H9 (cell line): Measurements from ENCODE around the gene CTIF. TPM values are rescaled to one million over a fixed set of nuclear protein-coding genes. Genes with fewer than 3 reads are reported as not detected.

ENCODE experiments used
- DNase-seq: peaks from one replicate; pipeline ENCODE4 v3.0.0-alpha.2; 2017
- H2AFZ ChIP-seq: one replicate; pipeline ENCODE4 v1.6.1; 2013; ENCODE audit warnings: mild to moderate bottlenecking, low read length, control low read depth, moderate library complexity
- H2AK5ac ChIP-seq: 2 replicates; pipeline ENCODE4 v1.6.1; 2013; ENCODE audit warnings: low read length, control low read depth, mixed read lengths; ENCODE audit not compliant: insufficient read length
- H2BK120ac ChIP-seq: one replicate; pipeline ENCODE4 v1.6.1; 2013; ENCODE audit warnings: low read depth, mild to moderate bottlenecking, low read length, control low read depth, inconsistent platforms; ENCODE audit not compliant: poor library complexity, severe bottlenecking
- H2BK12ac ChIP-seq: 2 replicates; pipeline ENCODE4 v1.6.1; 2013; ENCODE audit warnings: low read length, control low read depth, mixed read lengths, low read depth; ENCODE audit not compliant: insufficient read length
- H2BK15ac ChIP-seq: 2 replicates; pipeline ENCODE4 v1.6.1; 2013; ENCODE audit warnings: low read depth, low read length, control low read depth
- H2BK20ac ChIP-seq: one replicate; pipeline ENCODE4 v1.6.1; 2013; ENCODE audit warnings: low read depth, mild to moderate bottlenecking, low read length, control low read depth, inconsistent platforms; ENCODE audit not compliant: poor library complexity, severe bottlenecking
- H2BK5ac ChIP-seq: 2 replicates; pipeline ENCODE4 v1.6.1; 2013; ENCODE audit warnings: low read length, control low read depth, mixed read lengths; ENCODE audit not compliant: insufficient read length
- H3K14ac ChIP-seq: 2 replicates; pipeline ENCODE4 v1.6.1; 2013; ENCODE audit warnings: low read length, control low read depth; ENCODE audit not compliant: insufficient read depth
- H3K18ac ChIP-seq: 2 replicates; pipeline ENCODE4 v1.6.1; 2013; ENCODE audit warnings: low read depth, mild to moderate bottlenecking, mixed read lengths, low read length, control low read depth; ENCODE audit not compliant: insufficient read length
- H3K23ac ChIP-seq: 2 replicates; pipeline ENCODE4 v1.6.1; 2013; ENCODE audit warnings: low read length, control low read depth, mixed read lengths, low read depth; ENCODE audit not compliant: insufficient read length
- H3K23me2 ChIP-seq: 2 replicates; pipeline ENCODE4 v1.6.1; 2013; ENCODE audit warnings: low read depth, mild to moderate bottlenecking, mixed read lengths, low read length, control low read depth; ENCODE audit not compliant: insufficient read length, poor library complexity, severe bottlenecking
- H3K27ac ChIP-seq: 2 replicates; pipeline ENCODE4 v1.5.1; 2013; ENCODE audit warnings: low read length, control low read depth, mixed read lengths, low read depth; ENCODE audit not compliant: insufficient read length
- H3K27me3 ChIP-seq: 2 replicates; pipeline ENCODE4 v1.6.1; 2013; ENCODE audit warnings: low read length, control low read depth, inconsistent platforms; ENCODE audit not compliant: insufficient read depth
- H3K4ac ChIP-seq: 2 replicates; pipeline ENCODE4 v1.6.1; 2013; ENCODE audit warnings: low read depth, mild to moderate bottlenecking, control low read depth, inconsistent platforms, low read length, moderate library complexity
- H3K4me1 ChIP-seq: 2 replicates; pipeline ENCODE4 v1.6.1; 2013; ENCODE audit warnings: low read length, control low read depth, inconsistent platforms; ENCODE audit not compliant: insufficient read depth
- H3K4me2 ChIP-seq: 2 replicates; pipeline ENCODE4 v1.6.1; 2013; ENCODE audit warnings: low read length, control low read depth, mixed read lengths; ENCODE audit not compliant: insufficient read length, insufficient read depth
- H3K56ac ChIP-seq: 2 replicates; pipeline ENCODE4 v1.6.1; 2013; ENCODE audit warnings: low read depth, mild to moderate bottlenecking, mixed read lengths, low read length, control low read depth; ENCODE audit not compliant: insufficient read length
- H3K79me1 ChIP-seq: 2 replicates; pipeline ENCODE4 v1.6.1; 2013; ENCODE audit warnings: low read depth, mild to moderate bottlenecking, moderate library complexity, low read length, control low read depth, inconsistent platforms; ENCODE audit not compliant: insufficient read depth, poor library complexity, severe bottlenecking
- H3K79me2 ChIP-seq: 2 replicates; pipeline ENCODE4 v1.6.1; 2013; ENCODE audit warnings: low read length, control low read depth, inconsistent platforms; ENCODE audit not compliant: insufficient read depth
- H3K9ac ChIP-seq: 2 replicates; pipeline ENCODE4 v1.6.1; 2013; ENCODE audit warnings: low read length, control low read depth, mixed read lengths; ENCODE audit not compliant: insufficient read length; ENCODE audit errors: extremely low read depth
- H3K9me3 ChIP-seq: one replicate; pipeline ENCODE4 v1.6.1; 2013; ENCODE audit warnings: low read depth, low read length, inconsistent platforms; ENCODE audit not compliant: control insufficient read depth
- H3T11ph ChIP-seq: one replicate; pipeline ENCODE4 v1.6.1; 2013; ENCODE audit warnings: mild to moderate bottlenecking, low read length, control low read depth, inconsistent platforms
- H4K20me1 ChIP-seq: one replicate; pipeline ENCODE4 v1.6.1; 2013; ENCODE audit not compliant: control insufficient read depth, insufficient read length, insufficient read depth
- H4K5ac ChIP-seq: 2 replicates; pipeline ENCODE4 v1.6.1; 2013; ENCODE audit warnings: low read depth, mild to moderate bottlenecking, mixed read lengths, low read length, control low read depth; ENCODE audit not compliant: insufficient read length
- H4K8ac ChIP-seq: replicated peaks from 2 replicates; pipeline ENCODE4 v1.6.1; 2013; ENCODE audit warnings: low read length, control low read depth, mixed read lengths, low read depth; ENCODE audit not compliant: insufficient read length
- H4K91ac ChIP-seq: 2 replicates; pipeline ENCODE4 v1.6.1; 2013; ENCODE audit warnings: low read depth, mild to moderate bottlenecking, moderate library complexity, mixed read lengths, low read length, control low read depth; ENCODE audit not compliant: insufficient read length
- H3K27ac Mint-ChIP-seq, 3 experiments: 2 replicates in 2 of 3; 3 replicates in 1 of 3; pipeline ENCODE4 v1.8.0; 2020 to 2021; ENCODE audit warnings: mixed read lengths in 3 of 3, mild to moderate bottlenecking in 1 of 3, moderate library complexity in 1 of 3
- H3K27me3 Mint-ChIP-seq: 2 replicates; pipeline ENCODE4 v1.8.0; 2021; ENCODE audit warnings: low read depth, mild to moderate bottlenecking, moderate library complexity, mixed read lengths
- H3K36me3 Mint-ChIP-seq, 3 experiments: 2 replicates in 2 of 3; 3 replicates in 1 of 3; pipeline ENCODE4 v1.8.0; 2020 to 2021; ENCODE audit warnings: low read depth in 3 of 3, mixed read lengths in 3 of 3; ENCODE audit not compliant: insufficient read depth in 1 of 3
- H3K4me1 Mint-ChIP-seq, 2 experiments: 2 replicates each; pipeline ENCODE4 v1.8.0; 2020; ENCODE audit warnings: mixed read lengths in 2 of 2
- H3K4me3 Mint-ChIP-seq, 2 experiments: 2 replicates in 1 of 2; 3 replicates in 1 of 2; pipeline ENCODE4 v1.8.0; 2020 to 2021; ENCODE audit warnings: mild to moderate bottlenecking in 2 of 2, mixed read lengths in 2 of 2, moderate library complexity in 1 of 2
- H3K9me3 Mint-ChIP-seq, 2 experiments: 2 replicates in 1 of 2; 3 replicates in 1 of 2; pipeline ENCODE4 v1.8.0; 2020; ENCODE audit warnings: mild to moderate bottlenecking in 2 of 2, mixed read lengths in 2 of 2, moderate library complexity in 1 of 2
- CTCF ChIP-seq: fragments of 200-600 bp; sonication (generic); conservative IDR thresholded peaks from 3 replicates; pipeline ENCODE4 v1.8.0; 2021; ENCODE audit warnings: antibody characterized with exemption, mild to moderate bottlenecking
- WGBS: extraction: QIAGEN DNeasy Blood & Tissue Kit; methylation state at CpG from one replicate; pipeline ENCODE4 v1.1.7; 2013; ENCODE audit warnings: missing lambda C conversion rate, low lambda C conversion rate, mixed read lengths; ENCODE audit not compliant: insufficient read length; ENCODE audit errors: extremely low coverage; 5-methylcytosine and 5-hydroxymethylcytosine counted together
- total RNA-seq: library from RNA; stranded (reverse); gene quantifications from 2 replicates; pipeline ENCODE4 v1.2.1, GENCODE V29; 2021

Gene CTIF
- total RNA-seq, 1 experiment from 2014 or later: 15.8 TPM

GRCh38 chr18:48721312-48721711 lies 182.5 kb downstream of the CTIF start:
- no CpG with 5 or more reads among the region's 8 CpGs for WGBS
- Histone ChIP-seq H2BK20ac (no peak overlapping the region), H2BK5ac (no peak overlapping the region), H3K23ac (no peak overlapping the region), H3K56ac (no peak overlapping the region), H3K23me2 (no peaks in the 10 kb centered on the region), H4K91ac (no peak overlapping the region), H3K27ac (no peak overlapping the region), H2BK12ac (no peak overlapping the region), H4K20me1 (no peaks in the 10 kb centered on the region), H4K8ac (no peak overlapping the region), H2BK120ac (no peak overlapping the region), H3K79me1 (no peaks in the 10 kb centered on the region), H4K5ac (no peak overlapping the region), H3K18ac (no peak overlapping the region), H3K79me2 (no peaks in the 10 kb centered on the region), H3K9me3 (no peaks in the 10 kb centered on the region), H3K14ac (no peak overlapping the region), H2AFZ (no peak overlapping the region), H3T11ph (no peak overlapping the region), H2AK5ac (no peak overlapping the region), H3K9ac (no peak overlapping the region), H2BK15ac (no peak overlapping the region), H3K4me2 (no peak overlapping the region), H3K4ac (no peak overlapping the region), H3K27me3 (no peaks in the 10 kb centered on the region), H3K4me1 (no peaks in the 10 kb centered on the region)
- Mint-ChIP-seq H3K27me3 (peaks cover 2% of the 10 kb centered on the region; the same call in 1 of the 2 replicates), H3K9me3 (no peaks in the 10 kb centered on the region), H3K36me3 (peaks cover 0 to 8% (median 3%) of the 10 kb centered on the region in 3 experiments; a peak in 4 of 7 replicates), H3K4me1 (peaks cover 4 to 6% of the 10 kb centered on the region in 2 experiments; a peak in 2 of 4 replicates), H3K27ac (no peak overlapping the region), H3K4me3 (no peak overlapping the region)
- TF ChIP-seq CTCF: no peak
- no peak for DNase-seq
